DND-41 (cell line): ENCODE data around the gene ABHD6.

Source experiments
- ATAC-seq: fragments of 200-7000 bp; cut with Tn5 transposase; 3 replicates; pipeline ENCODE4 v1.9.1; 2021; ENCODE audit warnings: low read depth; ENCODE audit not compliant: insufficient read depth
- DNase-seq: peaks from one replicate; pipeline ENCODE4 v3.0.0-alpha.2; 2020
- H2AFZ ChIP-seq: 2 replicates; pipeline ENCODE4 v1.6.0; 2012; ENCODE audit warnings: low read depth, low read length
- H3K27ac ChIP-seq: 2 replicates; pipeline ENCODE4 v1.5.1; 2012; ENCODE audit warnings: low read length, inconsistent platforms
- H3K27me3 ChIP-seq: fragments of 200-600 bp; sonication (generic); 2 replicates; pipeline ENCODE4 v1.6.0; 2012; ENCODE audit warnings: low read length, mild to moderate bottlenecking, inconsistent platforms; ENCODE audit not compliant: insufficient read depth, poor library complexity
- H3K36me3 ChIP-seq: 2 replicates; pipeline ENCODE4 v1.5.1; 2012; ENCODE audit warnings: low read length, inconsistent platforms; ENCODE audit not compliant: insufficient read depth
- H3K4me1 ChIP-seq: 2 replicates; pipeline ENCODE4 v1.5.1; 2012; ENCODE audit warnings: mild to moderate bottlenecking, low read length; ENCODE audit not compliant: insufficient read depth
- H3K4me2 ChIP-seq: 2 replicates; pipeline ENCODE4 v1.6.0; 2012; ENCODE audit warnings: mild to moderate bottlenecking, moderate library complexity, low read length, inconsistent platforms; ENCODE audit not compliant: insufficient read depth
- H3K4me3 ChIP-seq, 2 experiments: fragments of 200-600 bp in 1 of 2; shearing (Covaris generic) in 1 of 2; 2 replicates each; pipeline ENCODE4 v1.5.1; 2012 to 2016; ENCODE audit warnings: inconsistent platforms in 2 of 2, low read length in 2 of 2, mild to moderate bottlenecking in 2 of 2, low read depth in 1 of 2, moderate library complexity in 1 of 2
- H3K79me2 ChIP-seq: 2 replicates; pipeline ENCODE4 v1.6.0; 2012; ENCODE audit warnings: low read length, inconsistent platforms; ENCODE audit not compliant: insufficient read depth
- H3K9ac ChIP-seq: 2 replicates; pipeline ENCODE4 v1.6.0; 2012; ENCODE audit warnings: low read depth, mild to moderate bottlenecking, inconsistent platforms, low read length, moderate library complexity
- H3K9me3 ChIP-seq: 2 replicates; pipeline ENCODE4 v1.5.1; 2012; ENCODE audit warnings: low read length, moderate library complexity, mild to moderate bottlenecking, inconsistent platforms; ENCODE audit not compliant: insufficient read depth, severe bottlenecking
- H4K20me1 ChIP-seq: 2 replicates; pipeline ENCODE4 v1.6.0; 2012; ENCODE audit warnings: low read length; ENCODE audit not compliant: insufficient read depth
- CTCF ChIP-seq: IDR thresholded peaks from 2 replicates; pipeline ENCODE4 v1.5.1; 2012; ENCODE audit warnings: borderline replicate concordance, low read length, moderate library complexity, mild to moderate bottlenecking; ENCODE audit not compliant: poor library complexity, severe bottlenecking; ENCODE audit errors: extremely low read depth
- EZH2 ChIP-seq: IDR thresholded peaks from 3 replicates; pipeline ENCODE4 v1.6.1; 2012; ENCODE audit warnings: borderline replicate concordance, low read depth, mild to moderate bottlenecking, moderate library complexity, low read length, inconsistent platforms; ENCODE audit not compliant: severe bottlenecking

Gene ABHD6

DNA sequence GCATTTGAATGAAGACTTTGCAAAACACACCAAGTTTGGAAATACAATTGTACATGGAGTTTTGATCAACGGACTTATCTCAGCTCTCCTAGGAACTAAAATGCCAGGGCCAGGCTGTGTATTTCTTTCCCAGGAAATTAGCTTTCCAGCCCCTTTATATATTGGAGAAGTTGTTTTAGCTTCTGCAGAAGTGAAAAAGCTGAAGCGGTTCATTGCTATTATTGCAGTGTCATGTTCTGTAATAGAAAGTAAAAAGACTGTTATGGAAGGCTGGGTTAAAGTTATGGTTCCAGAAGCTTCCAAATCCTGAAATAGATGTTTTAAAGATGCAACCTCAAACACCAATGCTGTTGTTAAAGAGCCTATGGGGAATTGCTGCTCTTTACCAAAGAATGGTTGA lies 80.2 kb downstream of the ABHD6 start:
- H3K9me3 ChIP-seq = no peaks in the 10 kb centered on the region
- no peak overlapping the region for H2AFZ ChIP-seq
- H3K79me2 ChIP-seq = peaks cover 3% of the 10 kb centered on the region; the same call in 1 of the 2 replicates
- no peak overlapping the region for H3K4me3 ChIP-seq
- H3K36me3 ChIP-seq = peaks cover 74% of the 10 kb centered on the region
- no peak overlapping the region for H3K27ac ChIP-seq
- no peak for TF ChIP-seq EZH2
- TF ChIP-seq CTCF = no peak
- no peak overlapping the region for H3K4me2 ChIP-seq
- DNase-seq = no peak
- no peak for ATAC-seq
- no peaks in the 10 kb centered on the region for H3K27me3 ChIP-seq
- H4K20me1 ChIP-seq = peaks cover 9% of the 10 kb centered on the region
- no peaks in the 10 kb centered on the region for H3K4me1 ChIP-seq
- no peak overlapping the region for H3K9ac ChIP-seq

DNA sequence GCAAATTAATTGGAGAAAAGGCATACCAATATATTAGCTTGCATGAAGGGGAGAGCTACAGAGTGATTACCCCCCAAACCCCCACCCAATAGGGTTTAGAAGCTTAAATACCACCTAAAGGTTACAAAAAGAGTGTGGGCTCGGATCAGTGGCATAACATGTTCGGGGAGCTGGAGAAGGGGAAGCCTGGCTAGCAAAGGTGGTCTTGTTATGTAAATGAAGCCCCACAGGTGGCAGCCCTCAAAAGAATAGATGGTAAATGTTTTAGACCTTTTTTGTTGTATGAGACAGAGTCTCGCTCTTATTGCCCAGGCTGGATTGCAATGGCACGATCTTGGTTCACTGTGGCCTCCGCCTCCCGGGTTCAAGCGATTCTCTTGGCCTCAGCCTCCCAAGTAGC lies 84.2 kb downstream of the ABHD6 start:
- Histone ChIP-seq H3K4me2 (no peak overlapping the region), H3K4me1 (no peaks in the 10 kb centered on the region), H3K27me3 (no peaks in the 10 kb centered on the region), H4K20me1 (peaks cover 4% of the 10 kb centered on the region; the same call in 1 of the 2 replicates), H3K36me3 (peaks cover 38% of the 10 kb centered on the region), H3K27ac (no peak overlapping the region), H3K9ac (no peak overlapping the region), H3K9me3 (no peaks in the 10 kb centered on the region), H2AFZ (no peak overlapping the region), H3K4me3 (no peak overlapping the region), H3K79me2 (no peaks in the 10 kb centered on the region)
- no peak for DNase-seq
- ATAC-seq = no peak
- no peak for TF ChIP-seq EZH2
- no peak for TF ChIP-seq CTCF

DNA sequence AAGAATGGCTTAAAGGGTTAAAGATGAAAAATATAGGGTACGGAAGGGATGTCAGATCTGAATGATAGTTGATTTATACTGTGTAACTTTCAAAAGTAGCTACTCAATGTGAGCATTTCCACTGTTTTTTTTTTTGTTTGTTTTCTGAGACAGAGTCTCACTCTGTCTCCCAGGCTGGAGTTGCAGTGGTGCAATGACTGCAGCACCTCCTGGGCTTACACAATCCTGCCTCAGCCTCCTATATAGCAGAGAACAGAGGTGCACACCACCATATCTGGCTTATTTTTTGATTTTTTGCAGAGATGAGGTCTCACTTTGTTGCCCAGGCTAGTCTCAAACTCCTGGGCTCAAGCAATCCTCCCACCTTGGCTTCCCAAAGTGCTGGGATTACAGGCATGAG lies 85.2 kb downstream of the ABHD6 start:
- Histone ChIP-seq H2AFZ (no peak overlapping the region), H3K79me2 (no peaks in the 10 kb centered on the region), H3K4me2 (no peak overlapping the region), H3K27me3 (no peaks in the 10 kb centered on the region), H3K4me1 (no peaks in the 10 kb centered on the region), H3K36me3 (peaks cover 28% of the 10 kb centered on the region), H3K9me3 (no peaks in the 10 kb centered on the region), H3K27ac (no peak overlapping the region), H3K4me3 (no peak overlapping the region), H4K20me1 (no peaks in the 10 kb centered on the region), H3K9ac (no peak overlapping the region)
- DNase-seq = no peak
- TF ChIP-seq EZH2 = no peak
- TF ChIP-seq CTCF = no peak
- no peak for ATAC-seq
